GM12891 (cell line): ENCODE data around the gene EVI5.
"Not testable (repeated sequence)": the region's sequence is repeated elsewhere in the genome, so short reads cannot be mapped to it uniquely, and the experiment has no call there.

ENCODE experiments used
- DNase-seq: peaks from one replicate; pipeline ENCODE4 v3.0.0; 2011; ENCODE audit warnings: low spot score; ENCODE audit not compliant: insufficient read length
- FAIRE-seq: peaks from 2 replicates; lab custom pipeline; 2011; peaks lifted over from hg19 to GRCh38; lab: Jason Lieb, UNC
- PAX5 ChIP-seq: IDR thresholded peaks from 2 replicates; pipeline ENCODE4 v1.6.1; 2011; ENCODE audit warnings: low read length, moderate library complexity, mild to moderate bottlenecking; ENCODE audit not compliant: insufficient read depth, severe bottlenecking
- POLR2A ChIP-seq: IDR thresholded peaks from 2 replicates; pipeline ENCODE4 v1.6.1; 2011; ENCODE audit warnings: low read depth, low read length, control low read depth
- POLR2AphosphoS5 ChIP-seq: IDR thresholded peaks from 2 replicates; pipeline ENCODE4 v1.6.1; 2011; ENCODE audit warnings: low read depth, low read length, control low read depth
- POU2F2 ChIP-seq: IDR thresholded peaks from 2 replicates; pipeline ENCODE4 v1.6.1; 2011; ENCODE audit warnings: low read depth, mild to moderate bottlenecking, control low read depth, low read length, moderate library complexity
- SPI1 ChIP-seq: IDR thresholded peaks from 2 replicates; pipeline ENCODE4 v1.6.1; 2011; ENCODE audit warnings: low read depth, low read length, control low read depth
- TAF1 ChIP-seq: IDR thresholded peaks from 2 replicates; pipeline ENCODE4 v1.6.1; 2011; ENCODE audit warnings: low read depth, low read length, control low read depth

Gene EVI5

GRCh38 chr1:92748138-92748537 is 36.8 kb downstream of the EVI5 start:
- FAIRE-seq = no peak
- DNase-seq = no peak
- no peak for TF ChIP-seq POLR2A
- no peak for TF ChIP-seq TAF1
- TF ChIP-seq SPI1 = no peak
- no peak for TF ChIP-seq POU2F2
- TF ChIP-seq PAX5 = no peak
- no peak for TF ChIP-seq POLR2AphosphoS5

GRCh38 chr1:92747735-92748134 is 37.2 kb downstream of the EVI5 start:
- no peak for FAIRE-seq
- TF ChIP-seq POU2F2 (no peak), PAX5 (no peak), POLR2AphosphoS5 (no peak), POLR2A (no peak), TAF1 (no peak), SPI1 (no peak)
- DNase-seq = no peak

GRCh38 chr1:92746255-92746654 is 38.7 kb downstream of the EVI5 start:
- not testable (repeated sequence) for FAIRE-seq, DNase-seq

- no peak for FAIRE-seq
- TF ChIP-seq TAF1 = no peak
- TF ChIP-seq SPI1 = no peak
- no peak for TF ChIP-seq POU2F2
- TF ChIP-seq POLR2AphosphoS5 = no peak
- no peak for TF ChIP-seq POLR2A
- TF ChIP-seq PAX5 = no peak
- DNase-seq = no peak
Observed at GRCh38 chr1:92743221-92743620, 41.7 kb downstream of the EVI5 start.

GRCh38 chr1:92739669-92740524 is 45.0 kb downstream of the EVI5 start:
- TF ChIP-seq POLR2AphosphoS5 (no peak), POLR2A (no peak), PAX5 (no peak), TAF1 (no peak), POU2F2 (no peak), SPI1 (no peak)
- FAIRE-seq (no peak), DNase-seq (no peak)

- DNase-seq (no peak), FAIRE-seq (peak; percentile 92)
- TF ChIP-seq POLR2A (no peak), SPI1 (no peak), POLR2AphosphoS5 (no peak), POU2F2 (no peak), TAF1 (no peak), PAX5 (no peak)
Observed at GRCh38 chr1:92736395-92736794, 48.5 kb downstream of the EVI5 start.

- TF ChIP-seq TAF1 (no peak), POLR2AphosphoS5 (no peak), SPI1 (no peak), POLR2A (no peak), PAX5 (no peak)
- no peak for DNase-seq
- no peak for FAIRE-seq
Observed at GRCh38 chr1:92730476-92730875, 54.4 kb downstream of the EVI5 start.

- no peak for DNase-seq
- FAIRE-seq = no peak
- TF ChIP-seq POLR2AphosphoS5 (no peak), POLR2A (no peak), PAX5 (no peak), POU2F2 (no peak), SPI1 (no peak), TAF1 (no peak)
Observed at GRCh38 chr1:92728697-92729096, 56.2 kb downstream of the EVI5 start.

- not testable (repeated sequence) for DNase-seq, FAIRE-seq
Observed at GRCh38 chr1:92723713-92724112, 61.2 kb downstream of the EVI5 start.

- TF ChIP-seq POLR2A (no peak), TAF1 (no peak), SPI1 (no peak), PAX5 (no peak), POLR2AphosphoS5 (no peak)
- no peak for FAIRE-seq
- DNase-seq = no peak
Observed at GRCh38 chr1:92721886-92722285, 63.0 kb downstream of the EVI5 start.

GRCh38 chr1:92721157-92721556 is 63.8 kb downstream of the EVI5 start:
- not testable (repeated sequence) for FAIRE-seq, DNase-seq

GRCh38 chr1:92715476-92715951 is 69.4 kb downstream of the EVI5 start:
- not testable (repeated sequence) for DNase-seq, FAIRE-seq
